ENCODE data around the gene SORCS2.

SORCS2 gene

DNA sequence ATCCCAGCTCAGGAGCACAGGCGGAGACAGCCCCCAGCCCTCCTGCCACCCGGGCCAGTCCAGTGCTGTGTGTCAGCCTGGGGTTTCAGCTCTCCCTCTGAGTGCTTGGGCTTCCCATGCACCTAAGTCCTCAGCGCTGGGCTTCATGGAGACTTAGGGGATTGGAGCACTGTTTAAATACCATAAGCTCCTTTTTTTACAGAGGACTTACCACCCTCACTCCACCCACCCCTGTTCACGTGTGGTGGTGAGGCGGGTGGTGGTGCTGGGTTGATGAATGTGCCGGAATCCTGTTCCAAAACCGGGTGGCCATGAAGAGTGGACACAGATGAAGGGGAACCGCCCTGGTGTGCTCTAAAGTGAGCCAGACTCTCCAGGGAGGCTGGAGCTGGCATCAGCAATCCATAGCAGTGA, 175.5 kb downstream of the SORCS2 start:
- DNase-seq: no peak

DNA sequence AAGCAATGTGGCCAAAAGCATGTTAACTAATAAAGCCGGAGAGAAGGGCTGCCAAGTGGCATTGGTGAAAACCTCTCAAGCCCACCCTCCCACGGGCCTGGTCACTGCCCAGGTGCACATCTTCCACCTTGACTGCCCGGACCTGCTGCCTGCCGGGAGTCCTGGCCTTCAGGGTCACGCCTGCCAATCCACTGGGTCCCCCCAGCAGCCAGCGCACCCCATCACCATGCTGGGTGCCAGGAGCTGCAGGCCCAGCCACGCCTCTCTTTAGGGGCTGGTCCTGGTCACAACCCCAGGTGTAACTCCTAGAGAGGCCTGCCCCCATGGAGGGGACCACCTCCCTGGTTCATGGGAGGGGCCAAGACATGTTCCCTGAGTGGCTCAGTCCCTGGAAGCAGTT, 176.0 kb downstream of the SORCS2 start:
- no peak for DNase-seq

- DNase-seq: no peak
Measured at GRCh38 chr4:7369511-7369910, 177.2 kb downstream of the SORCS2 start.

- DNase-seq: no peak
Measured at GRCh38 chr4:7370038-7370437, 177.7 kb downstream of the SORCS2 start.

DNA sequence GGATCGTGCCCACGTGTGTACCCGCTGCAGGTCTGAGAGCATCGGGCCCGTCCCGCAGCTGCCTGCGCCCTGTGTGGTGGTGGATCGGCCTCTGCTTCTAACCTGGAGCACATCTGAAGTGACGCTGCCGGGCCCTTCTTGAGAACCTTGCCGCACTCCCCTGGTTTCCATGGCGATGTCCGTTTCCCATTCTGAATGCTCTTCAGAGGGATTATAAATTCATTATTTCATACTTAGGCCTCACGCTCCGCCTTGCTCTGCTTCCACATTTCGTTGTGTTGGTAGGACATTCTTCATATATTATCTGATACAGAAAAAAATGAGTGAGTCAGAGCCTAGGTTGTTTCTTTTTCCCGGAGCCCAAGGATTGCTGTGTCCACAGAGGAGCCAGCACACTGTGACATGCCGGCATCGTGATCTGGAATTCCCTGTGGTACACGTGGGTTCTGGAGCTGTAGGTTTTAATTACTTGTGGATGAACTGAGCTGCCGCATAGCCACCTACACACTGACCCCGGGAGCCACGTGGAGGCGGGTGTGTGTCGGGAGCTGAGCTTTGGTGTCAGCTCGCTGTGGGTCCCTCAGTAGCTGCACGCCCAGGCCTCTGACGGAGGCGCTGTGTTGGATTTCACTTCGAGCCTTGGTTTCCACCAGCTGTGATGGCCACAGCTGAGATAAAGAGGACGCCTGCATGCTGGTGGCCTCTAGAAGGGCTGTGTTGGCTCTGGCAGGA, 179.0 kb downstream of the SORCS2 start:
- no peak for DNase-seq

- no peak for DNase-seq
Measured at GRCh38 chr4:7372673-7373072, 180.3 kb downstream of the SORCS2 start.

- no peak for DNase-seq
Measured at GRCh38 chr4:7374571-7374970, 182.2 kb downstream of the SORCS2 start.

- DNase-seq: peak in 6 of 51 donors; percentile 27 to 49 (median 30)
Measured at GRCh38 chr4:7375427-7375826, 183.1 kb downstream of the SORCS2 start.

GRCh38 chr4:7377223-7377865, 185.0 kb downstream of the SORCS2 start:
- DNase-seq: no peak

- DNase-seq: no peak
Measured at GRCh38 chr4:7379186-7379585, 186.8 kb downstream of the SORCS2 start.

- no peak for DNase-seq
Measured at GRCh38 chr4:7379719-7380118, 187.4 kb downstream of the SORCS2 start.

GRCh38 chr4:7381221-7381889, 189.0 kb downstream of the SORCS2 start:
- DNase-seq: peak in 2 of 51 donors; percentile 36 to 39

GRCh38 chr4:7381890-7382633, 189.7 kb downstream of the SORCS2 start:
- DNase-seq: no peak

- no peak for DNase-seq
Measured at GRCh38 chr4:7382634-7383014, 190.3 kb downstream of the SORCS2 start.

DNA sequence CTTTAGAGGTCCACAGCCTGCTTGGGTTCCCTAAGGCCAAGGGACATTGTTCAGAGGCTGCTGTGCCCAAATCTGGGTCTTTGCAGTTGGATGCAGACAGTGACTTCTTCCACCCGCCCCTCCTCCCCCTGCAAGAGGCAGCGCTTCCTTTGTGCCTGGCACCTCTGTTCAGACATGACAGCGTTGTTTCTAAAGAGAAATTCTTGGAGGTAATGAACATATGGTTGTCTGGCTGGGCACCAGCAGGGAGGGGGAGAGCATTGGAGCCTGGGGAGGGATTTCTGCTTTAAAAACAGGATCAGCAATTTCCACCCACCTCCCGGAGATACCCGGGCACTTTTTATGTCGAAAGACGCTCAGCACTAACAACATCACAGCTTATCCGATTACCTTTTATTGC, 190.9 kb downstream of the SORCS2 start:
- DNase-seq: no peak

DNA sequence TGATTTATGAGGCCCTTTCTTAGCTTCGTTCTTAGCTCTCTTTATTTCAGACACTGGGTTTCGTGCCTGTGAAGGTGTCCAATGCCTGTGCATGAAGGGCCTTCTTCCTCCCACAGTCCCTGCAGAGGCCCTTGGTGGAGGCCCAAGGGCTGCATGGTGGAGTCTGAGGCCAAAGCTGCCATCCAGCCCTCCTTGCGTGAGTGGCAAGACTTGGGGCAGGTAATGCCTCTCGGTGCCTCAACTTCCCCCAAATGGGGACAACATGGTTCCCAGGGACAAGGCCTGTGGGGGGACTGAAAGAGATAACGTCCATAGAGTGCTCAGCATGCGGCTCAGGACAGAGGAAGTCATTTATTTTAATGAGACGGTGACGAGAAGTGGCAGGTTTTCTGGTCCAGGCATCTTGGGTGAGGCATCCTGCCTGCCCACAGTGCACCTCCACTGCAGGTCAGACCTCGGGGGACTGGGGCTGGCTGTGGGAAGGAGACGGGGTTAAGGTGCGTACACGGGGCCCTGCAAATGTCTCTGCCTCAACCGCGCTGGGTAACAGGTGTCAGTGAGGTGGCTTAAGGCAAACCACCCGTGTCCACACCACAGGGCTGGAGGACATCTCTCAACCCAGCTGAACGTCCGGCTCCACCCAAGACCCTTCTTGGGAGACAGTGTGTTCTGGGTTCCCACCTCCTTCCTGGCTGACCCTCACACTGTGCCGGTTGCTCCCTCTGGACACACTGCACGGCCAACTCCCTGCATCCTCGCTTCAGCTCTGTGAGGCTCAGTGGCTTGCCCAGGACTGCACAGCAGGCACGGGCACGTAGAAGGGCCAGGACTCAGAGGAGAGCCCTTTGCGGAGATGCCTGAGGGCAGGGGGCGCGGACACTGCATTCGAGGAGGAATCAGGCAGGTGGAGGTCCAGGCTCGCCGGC, 191.9 kb downstream of the SORCS2 start:
- no peak for DNase-seq

DNA sequence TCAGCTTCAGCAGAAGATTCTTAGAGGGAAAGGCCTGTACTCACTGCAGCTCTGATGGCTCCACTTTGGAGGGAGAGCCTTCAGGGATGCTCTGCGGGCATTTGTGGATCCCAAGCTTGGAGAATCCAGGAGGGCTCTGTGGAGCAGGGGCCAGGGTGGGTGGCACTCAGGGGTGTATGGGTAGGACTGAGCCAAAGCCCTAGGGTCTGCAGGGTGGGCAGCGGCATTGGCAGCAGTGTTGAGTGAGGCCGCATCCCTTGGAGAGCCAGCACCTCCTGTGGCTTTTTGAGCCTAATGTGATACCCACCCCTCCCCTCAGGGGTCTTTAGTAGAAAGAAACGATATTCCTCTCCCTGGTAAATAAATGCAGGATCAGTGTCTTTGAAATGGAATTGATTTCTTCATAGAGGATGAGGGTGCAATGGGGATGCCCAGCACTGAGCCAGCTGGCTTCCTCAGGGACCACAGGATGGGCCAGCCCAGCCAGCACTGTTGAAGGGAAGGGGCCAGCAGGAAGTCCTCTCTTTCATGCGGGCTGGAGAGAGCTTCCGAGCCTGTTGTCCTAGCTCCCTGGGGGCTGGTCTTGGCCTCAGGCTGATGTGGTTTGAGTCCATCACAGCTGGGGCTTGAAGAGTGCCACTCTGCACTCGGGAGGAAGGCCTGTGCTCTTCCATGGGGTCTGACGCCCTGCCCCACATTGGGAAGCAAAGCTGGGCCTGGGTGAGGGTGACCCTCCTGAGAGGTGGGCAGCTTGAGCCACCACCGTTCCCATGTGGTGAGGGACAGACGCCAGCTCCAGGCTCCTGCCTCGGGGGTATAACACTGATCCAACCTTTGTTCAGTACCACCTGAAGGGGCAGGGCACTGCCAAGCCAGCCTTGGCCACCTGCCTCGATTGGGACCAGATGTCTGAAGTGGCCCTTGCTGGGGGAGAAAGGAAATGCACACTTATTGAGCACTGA, 192.9 kb downstream of the SORCS2 start:
- no peak for DNase-seq

GRCh38 chr4:7387925-7388324, 195.6 kb downstream of the SORCS2 start:
- DNase-seq: no peak

GRCh38 chr4:7388627-7389026, 196.3 kb downstream of the SORCS2 start:
- no peak for DNase-seq

All from hypothalamus (tissue), 51 donors.